GM12874 (cell line): ENCODE results near the gene ABHD17C.

ENCODE experiments used
- CTCF ChIP-seq: IDR thresholded peaks from 2 replicates; pipeline ENCODE4 v1.5.1; 2011; ENCODE audit warnings: low read depth, mild to moderate bottlenecking, control low read depth, low read length, moderate library complexity; ENCODE audit not compliant: insufficient read depth

ABHD17C gene

DNA sequence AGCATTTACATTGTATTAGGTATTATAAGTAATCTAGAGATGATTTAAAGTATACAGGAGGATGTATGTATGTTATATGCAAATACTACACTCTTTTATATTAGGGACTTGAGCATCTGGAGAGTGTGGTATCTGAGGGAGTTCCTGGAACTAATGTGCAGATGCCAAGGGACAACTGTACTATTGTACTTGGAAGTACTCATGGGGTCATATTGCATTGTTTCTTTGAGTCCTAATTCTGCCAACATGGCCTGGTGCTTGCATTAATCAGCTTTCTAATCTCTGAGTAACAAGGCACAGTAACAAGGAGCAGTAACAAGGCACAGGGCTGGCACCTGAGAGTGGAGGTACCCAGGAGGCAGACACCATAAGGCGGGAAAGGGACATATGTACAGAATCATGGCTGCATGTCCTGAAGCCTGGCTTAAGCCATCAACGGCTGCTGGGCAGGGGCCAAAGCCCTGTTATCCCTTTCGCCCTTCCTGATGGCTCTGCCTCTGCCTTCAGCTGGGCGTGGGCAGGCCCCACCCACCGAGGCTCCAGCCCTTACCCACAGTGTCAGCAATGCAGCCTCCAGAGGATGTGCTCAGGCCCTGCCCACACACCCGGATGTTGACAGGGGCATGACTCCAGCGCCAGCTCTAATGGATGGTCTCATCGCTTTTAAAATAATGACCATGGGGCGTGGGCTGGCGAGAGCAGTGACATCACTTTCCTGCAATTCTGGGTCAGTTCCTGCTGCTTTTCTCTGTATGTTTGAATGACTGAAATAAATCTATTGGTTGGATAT, 107.0 kb downstream of the ABHD17C start:
- TF ChIP-seq CTCF = no peak

DNA sequence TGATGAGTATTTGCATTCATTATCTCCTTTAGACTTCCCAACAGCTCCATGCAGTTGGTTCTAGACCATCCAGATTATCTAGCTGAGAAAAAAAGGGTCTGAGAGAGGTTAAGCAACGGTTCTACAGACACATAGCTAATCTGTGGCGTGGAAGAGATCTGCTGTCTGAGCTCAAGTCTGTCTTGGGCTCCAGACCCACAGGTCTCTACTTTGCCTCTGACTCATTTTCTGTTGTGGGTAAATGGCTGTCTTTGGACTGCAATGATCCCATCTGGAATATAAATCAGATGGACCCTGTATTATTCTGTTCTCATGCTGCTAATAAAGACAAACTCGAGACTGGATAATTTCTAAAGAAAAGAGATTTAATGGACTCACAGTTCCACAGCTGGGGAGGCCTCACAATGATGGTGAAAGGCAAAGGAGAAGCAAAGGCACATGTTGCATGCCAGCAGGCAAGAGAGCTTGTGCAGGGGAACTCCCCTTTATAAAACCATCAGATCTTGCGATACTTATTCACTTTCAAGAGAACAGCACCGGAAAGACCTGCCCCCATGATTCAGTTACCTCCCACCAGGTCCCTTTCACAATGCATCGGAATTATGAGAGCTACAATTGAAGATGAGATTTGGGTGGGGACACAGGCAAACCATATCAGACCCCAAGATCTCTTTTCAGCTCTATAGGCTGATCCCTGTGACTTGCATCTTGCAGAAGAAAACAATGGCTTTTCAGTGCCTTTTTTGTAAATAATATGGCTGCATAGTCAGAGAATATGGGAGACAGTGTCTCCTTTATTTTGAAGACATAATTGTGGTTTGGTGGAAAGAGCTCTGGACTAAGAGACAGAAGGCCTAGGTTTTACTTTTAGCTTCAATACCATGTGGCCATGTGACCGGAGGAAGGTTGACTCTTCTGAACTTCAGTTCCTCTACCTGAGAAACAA, 108.7 kb downstream of the ABHD17C start:
- no peak for TF ChIP-seq CTCF

- TF ChIP-seq CTCF = no peak
Measured at GRCh38 chr15:80804970-80805495, 109.9 kb downstream of the ABHD17C start.
